Measurements from ENCODE around the gene GPR68.
"Not testable (repeated sequence)": the region's sequence is repeated elsewhere in the genome, so short reads cannot be mapped to it uniquely, and the experiment has no call there.

GPR68 gene

DNA sequence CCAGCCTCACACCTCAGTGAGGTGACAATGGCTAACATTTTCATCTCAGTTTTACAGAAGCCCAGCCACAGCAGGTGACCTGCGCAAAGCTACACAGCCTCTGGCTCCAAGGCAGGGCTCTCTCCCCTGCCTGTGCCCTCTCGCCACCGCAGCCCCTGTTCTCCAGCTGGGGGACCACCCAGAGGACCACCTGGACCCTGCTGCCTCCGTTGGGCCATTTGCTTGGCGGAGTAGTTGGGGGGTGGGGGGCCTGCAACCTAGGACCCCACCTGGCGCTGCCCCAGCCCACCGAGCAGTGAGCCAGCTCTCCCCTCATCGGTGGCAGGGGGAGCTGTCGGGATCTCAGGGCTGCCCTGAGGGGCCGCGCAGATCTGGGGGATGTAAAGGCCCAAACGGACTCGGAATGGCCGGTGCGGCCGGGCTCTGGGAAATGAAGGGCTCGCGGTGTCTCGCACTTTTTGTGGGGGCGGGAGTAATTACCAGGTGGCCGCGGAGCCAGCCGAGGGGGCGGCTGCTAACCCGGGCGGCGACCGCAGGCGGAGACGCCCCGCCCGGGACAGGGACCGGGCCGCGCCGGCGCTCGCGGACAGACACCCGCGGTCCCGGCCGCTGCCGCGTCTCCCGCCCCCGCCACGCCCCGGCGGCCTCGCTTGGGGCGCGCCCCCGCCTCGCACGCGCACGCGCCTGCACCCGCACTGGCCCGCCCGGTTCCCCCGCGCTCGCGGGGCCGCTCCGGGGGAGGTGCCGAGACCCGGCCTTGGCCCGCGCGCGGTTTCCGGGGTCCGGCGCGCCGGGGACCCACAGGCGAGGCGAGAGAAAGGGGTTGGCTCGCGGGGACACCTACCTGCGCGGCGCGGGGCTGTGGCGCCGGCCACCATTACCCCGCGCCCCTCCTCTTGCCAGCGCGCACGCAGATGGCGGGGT is 8.6 kb upstream of the GPR68 start:
- DNase-seq, result no peak

DNA sequence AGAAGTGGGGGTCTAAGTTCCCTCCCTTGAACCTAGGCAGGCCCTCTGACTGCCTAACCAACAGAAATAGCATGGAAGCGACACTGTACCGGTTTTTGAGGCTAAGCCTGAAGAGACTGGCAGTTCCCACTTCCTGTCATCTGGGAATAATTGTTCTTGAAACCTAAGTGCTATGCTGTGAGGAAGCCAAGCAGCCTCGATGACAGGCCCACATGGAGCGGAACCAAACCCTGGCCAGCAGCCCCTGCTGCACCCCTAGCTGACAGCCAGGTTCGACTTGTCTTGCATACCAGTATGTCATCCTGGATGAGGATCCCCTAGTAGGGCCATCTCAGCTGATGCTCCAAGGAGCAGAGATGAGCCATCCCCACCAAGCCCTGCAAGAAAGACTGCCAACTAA is 6.4 kb upstream of the GPR68 start:
- DNase-seq, result no peak

DNA sequence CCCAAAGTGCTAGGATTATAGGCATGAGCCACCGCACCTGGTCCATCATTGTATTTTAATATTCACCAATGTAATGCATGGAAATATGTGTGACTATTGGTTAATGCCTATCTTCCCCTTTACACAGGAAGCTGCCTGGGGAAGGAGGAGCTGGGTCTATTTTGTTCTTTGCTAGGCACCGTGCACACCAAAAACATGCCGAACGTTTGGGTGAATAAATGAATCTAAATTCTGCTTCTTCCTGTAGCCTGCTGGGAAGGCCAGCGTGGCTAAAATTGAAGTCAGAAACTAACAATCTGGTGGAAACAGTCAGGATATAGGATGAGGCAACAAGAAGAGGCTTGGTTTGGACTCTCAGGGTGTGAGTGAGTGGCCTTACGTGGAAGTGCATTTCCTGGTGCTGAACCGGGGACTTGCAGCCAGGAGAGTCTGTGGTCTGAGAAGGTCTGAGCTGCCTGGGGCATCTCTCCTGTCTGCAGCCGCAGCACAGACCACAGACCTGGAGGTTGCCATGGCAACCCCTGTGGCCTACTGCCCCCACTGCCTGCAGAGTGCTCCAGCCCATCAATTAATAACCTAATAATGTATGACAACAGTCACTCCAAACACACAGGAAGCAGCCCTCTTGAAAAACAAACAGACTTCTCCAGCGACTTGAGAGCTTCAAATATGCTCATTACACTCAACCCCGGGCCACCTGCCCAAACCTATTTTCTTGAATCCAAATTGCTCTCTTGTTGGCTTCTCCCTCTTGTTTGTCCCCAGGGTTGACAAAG is 5.5 kb upstream of the GPR68 start:
- no peak for DNase-seq

DNA sequence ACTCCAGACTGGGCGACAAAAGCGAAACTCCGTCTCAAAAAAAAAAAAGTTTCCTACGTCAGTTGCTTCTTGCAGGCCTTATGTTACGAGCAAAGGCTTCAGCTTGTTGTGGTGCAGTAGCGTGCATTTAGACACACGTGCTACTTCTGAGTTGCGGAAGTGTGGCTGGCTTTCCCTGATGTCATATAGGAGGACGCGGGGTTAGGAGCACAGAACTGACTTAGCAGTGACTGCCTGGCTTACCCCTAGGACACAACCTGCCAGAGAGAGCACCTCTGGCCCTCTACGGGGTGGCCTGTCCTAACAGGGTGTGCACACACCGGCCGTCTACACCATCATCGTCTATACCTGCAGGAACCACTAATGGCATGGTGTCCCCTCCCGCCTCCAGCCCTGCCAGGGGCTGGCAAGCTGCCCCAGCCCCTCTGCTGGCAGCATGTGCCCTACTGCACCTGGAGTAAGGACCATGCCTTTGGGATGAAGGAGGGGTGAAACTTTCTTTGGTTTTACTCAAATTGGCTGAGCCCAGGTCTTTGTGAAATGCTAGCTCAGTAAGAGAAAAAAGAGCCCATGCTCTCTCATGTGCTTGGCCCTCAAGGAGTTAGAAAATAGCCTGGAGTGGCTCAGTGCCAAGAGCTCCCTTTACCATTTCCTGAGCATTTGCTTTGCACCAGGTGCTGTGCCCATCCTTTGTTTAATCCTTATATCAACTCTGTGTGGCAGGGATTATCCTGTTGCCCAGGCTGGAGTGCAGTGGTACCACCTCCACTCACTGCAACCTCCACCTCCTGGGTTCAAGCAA is 1.7 kb upstream of the GPR68 start:
- DNase-seq, result no peak

DNA sequence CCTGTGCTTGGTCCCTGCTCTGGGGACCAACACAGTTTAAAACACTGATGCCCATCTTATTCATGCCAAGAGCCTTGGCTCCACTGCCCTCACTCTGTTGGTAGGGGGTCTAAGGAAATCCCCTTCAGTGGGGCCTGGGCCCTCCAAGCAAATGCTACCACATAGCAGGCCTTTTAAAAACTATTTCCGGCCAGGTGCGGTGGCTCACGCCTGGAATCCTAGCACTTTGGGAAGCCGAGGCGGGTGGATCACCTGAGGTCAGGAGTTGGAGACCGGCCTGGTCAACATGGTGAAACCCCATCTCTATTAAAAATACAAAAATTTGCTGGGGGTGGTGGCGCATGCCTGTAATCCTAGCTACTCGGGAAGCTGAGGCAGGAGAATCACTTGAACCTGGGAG is 1.1 kb upstream of the GPR68 start:
- not testable (repeated sequence) for DNase-seq

DNA sequence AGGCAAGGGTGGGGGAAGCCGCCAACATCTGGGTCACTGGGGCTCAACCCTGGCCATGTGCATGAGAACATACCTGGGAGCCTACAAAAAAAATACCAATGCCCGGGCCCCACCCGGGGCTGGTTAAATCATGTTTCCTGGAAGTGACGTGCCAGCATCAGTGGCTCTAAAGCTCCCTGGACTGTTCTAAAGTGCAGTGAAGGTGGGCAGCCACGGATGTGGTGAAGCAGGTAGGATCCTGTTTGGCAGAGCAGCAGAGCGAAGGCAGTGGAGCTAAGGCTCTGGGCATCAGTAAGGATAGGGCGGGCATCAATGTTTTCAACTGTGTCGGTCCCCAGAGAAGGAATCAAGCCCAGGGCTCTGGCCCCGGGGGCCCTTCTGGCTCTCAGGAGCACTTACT is 525 bp upstream of the GPR68 start:
- DNase-seq, result no peak

DNA sequence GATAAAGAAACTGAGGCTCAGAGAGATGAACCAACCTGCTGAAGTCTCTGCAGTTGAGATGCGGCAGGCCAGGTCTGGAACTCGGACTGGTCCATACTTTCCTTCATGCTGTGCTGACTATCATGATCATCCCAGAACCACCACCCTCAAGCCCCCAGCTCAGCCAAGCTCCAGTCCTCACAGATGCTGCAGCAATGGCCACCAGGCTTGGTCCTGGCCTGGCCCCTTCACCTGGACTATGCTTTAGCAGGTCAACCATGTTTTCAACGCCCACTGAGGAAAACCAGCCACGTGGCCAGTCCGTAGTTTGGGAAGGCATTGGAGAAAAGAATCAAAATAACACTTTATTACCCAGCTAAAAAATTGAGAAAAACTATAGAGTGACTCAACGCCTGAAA is 1.4 kb downstream of the GPR68 start:
- DNase-seq, result no peak

DNA sequence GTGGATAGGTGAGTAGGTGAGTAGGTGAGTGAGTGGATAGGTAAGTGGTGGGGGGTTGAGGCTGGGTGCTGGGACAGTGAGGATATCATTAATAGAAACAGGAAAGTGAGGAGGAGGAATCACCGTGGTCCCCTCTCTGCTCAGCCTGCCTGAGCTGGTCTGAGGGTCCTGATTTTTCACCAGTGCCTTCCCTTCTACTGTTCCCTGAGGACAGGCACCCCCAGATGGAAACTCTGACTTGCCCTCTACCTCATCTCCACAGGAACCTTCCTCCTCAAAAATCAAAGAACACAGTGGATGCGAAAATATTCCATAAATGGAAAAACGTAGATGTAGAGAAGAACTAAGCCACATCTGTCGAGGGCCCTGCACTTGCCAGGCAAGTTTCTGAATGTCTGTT is 1.9 kb downstream of the GPR68 start:
- DNase-seq, result no peak

DNA sequence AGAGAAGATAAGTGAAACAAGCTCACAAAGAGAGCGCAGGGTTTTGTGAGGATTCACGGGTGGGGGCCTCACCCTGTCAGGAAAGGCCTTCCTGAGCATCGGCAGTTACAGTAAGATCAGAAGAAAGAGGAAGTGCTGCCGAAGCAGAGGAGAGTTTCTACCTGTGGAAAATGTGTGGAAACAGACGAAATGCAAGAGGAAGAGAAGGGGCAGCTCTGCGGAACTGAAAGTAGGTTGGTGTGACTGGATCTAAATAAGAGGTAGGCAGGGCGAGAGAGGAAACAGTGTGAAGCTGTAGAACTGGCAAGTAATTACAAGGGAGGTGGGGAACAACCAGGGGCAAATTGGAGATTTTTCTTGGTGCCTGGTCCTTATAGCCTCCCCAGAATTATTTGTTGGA is 2.6 kb downstream of the GPR68 start:
- no peak for DNase-seq

DNA sequence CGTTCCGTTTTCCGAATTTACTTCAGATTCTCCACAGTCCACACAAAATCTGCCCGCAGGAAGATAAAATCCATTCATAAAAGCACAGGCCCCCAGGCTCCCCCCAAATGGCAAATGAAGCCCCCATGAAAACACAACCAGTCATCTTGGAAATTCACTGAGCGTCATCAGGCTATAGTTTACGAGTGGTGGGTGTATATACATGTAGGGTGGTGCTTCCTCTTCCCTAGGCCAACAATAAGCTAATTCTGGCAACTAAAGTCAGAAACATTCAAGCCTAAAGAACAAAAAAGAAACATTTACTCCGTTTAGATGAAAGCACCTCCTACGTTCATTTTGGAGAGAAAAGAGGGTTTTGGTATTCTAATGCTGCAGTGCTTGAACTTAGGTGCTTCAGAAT is 5.8 kb downstream of the GPR68 start:
- no peak for DNase-seq

DNA sequence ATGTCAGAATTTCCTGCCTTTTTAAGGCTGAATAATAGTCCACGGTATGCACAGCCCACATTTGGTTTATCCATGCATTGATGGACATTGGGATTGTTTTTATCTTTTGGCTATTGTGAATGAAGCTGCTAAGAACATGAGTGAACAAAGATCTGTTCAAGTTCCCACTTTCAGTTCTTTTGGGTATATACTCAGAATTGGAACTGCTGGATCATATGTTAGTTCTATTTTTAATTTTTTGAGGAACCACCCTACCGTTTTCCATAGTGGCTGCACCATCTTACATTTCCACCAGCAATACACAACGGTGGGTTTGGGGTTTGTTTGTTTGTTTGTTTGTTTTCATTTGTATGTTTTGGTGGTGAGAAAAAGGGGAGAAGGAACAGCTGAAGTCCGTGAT is 6.4 kb downstream of the GPR68 start:
- no peak for DNase-seq

DNA sequence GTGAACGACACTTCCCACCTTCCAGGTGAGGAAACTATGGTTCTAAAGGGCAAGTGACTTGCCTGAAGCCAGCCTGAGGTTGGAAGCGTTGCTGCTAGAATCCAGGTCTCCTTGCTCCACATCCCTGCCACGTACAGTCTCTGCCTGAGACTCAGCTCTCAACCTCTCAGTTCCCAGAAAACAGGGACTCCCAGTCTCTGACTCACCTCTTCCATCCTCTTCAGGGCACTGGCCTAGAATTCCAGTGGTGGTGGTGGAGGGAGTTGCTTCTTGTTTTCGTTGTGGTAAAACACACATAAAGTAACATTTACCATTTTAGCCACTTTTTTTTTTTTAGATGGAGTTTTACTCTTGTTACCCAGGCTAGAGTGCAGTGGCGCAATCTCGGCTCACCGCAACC is 7.3 kb downstream of the GPR68 start:
- DNase-seq, result no peak

DNA sequence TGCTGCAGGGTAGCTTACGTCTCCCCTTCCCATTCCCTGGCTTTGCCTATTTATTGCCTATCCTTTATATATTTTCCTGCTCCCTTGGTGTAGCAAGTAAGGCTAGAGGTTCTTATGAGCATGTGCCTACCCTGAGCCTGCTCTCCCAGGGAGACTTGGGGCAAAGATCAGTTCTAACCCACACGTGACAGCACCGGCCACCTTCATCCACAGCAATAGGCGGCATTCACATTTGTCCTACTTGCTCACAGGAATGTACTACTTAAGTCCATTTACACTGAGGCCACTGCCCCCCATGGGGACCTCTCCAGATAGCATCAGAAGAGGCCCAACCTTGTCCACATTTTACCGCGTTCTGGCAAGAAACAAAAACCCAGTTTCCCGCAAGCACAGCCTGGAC is 8.7 kb downstream of the GPR68 start:
- no peak for DNase-seq

DNA sequence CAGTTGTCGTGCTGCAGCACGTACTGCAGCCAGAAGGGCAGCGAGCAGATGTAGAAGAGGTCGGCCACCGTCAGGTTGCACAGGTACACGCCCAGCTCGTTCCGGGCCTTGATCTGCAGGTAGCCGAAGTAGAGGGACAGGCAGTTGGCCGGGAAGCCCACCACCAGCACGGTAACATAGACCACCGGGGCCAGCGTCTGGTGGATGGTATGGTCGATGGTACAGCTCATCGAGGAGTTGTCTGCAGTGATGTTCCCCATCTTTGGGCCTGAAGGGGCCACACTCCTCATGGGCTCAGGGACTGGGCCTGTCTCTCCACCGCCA is 9.8 kb downstream of the GPR68 start:
- no peak for DNase-seq

DNA sequence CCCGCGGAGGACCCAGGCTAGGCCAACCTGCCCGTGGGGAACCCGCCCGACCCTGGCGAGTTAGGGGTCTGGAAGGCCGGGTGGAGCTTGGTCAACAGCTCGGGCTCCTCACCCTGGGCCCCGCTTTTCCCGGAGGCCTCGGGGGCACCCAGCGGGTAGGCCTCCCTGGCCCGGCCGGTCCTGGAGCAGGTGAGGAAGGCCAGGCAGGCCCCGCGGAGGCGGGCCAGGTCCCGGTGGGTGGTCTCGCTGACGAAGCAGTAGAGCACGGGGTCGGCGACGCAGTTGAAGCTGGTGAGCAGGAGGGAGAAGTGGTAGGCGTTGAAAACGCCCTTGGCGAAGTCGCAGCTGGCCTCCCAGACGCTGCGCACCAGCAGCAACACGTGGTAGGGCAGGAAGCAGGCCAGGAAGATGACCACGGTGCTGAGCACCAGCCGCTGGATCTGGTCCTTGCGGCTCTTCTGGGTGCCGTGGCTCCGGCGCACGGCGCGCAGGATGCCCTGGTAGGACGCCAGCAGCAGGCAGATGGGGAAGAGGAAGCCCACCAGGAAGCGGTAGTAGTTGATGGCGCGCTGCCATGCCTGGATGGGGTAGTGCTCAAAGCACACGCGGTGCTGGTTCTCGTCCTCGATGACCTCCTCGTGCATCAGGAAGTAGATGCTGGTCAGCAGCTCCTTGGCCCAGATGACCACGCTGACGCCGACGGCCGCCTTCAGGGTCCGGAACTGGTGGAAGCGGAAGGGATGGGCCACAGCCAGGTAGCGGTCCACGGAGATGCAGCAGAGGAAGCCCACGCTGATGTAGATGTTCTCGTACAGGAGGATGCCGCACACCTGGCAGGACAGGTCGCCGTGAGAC is 10.3 kb downstream of the GPR68 start:
- no peak for DNase-seq

DNA sequence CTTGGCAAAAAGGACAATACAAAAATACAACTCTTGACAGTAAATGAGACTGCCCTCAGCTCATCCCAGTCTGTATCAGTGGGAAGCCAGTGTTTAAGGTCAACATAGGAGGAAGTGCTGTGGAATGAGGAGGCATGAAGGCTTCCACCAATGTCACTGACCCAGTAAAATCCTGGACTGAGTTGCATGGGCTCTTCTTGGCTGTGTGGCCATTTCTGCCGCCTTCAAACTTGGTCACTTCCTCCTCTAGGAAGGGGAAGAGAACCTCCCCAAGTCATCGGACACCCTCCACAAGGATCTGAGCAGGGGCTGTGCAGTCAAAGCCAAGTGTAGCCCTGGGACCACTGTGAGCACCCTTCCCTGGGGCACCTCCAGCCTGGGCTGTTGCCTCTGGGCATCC is 11.9 kb downstream of the GPR68 start:
- no peak for DNase-seq

DNA sequence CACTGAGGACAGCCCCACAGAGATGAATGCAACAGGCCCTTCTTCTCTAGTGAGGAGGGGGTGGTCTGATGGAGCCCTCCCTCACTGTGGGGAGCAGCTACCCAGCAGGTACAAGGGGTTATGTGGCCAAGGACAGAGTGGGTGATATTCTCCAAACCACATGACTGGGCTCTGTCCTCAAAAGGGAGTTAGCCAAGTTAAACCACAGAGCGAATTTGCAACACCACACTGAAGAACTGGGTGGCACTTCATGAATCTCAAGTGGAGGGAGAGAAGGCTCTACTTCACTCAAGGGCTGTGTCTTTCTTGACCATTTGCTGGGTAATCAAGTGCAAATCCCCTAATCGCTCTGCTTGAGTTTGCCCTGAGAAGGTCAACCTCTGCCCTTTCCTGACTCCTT is 12.5 kb downstream of the GPR68 start:
- DNase-seq, result no peak

DNA sequence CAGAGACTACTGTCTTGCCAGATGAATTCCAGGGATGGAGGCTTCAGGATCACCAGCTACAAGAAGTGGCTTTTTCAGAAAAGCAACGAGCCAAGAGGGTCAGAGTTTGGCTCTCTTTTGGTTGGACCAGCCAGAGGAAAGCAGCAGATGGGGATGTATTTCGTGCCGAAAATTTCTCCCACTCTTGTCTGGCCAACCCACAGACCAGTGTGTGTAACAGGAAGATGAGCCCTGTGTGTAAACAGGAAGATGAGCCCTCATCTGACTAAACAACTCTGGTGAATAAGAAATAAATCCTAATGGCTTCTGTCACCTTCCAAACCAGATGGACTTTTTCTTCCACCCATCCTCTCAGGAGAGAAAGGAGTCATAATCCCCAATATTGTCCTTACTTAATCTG is 13.1 kb downstream of the GPR68 start:
- DNase-seq, result no peak

DNA sequence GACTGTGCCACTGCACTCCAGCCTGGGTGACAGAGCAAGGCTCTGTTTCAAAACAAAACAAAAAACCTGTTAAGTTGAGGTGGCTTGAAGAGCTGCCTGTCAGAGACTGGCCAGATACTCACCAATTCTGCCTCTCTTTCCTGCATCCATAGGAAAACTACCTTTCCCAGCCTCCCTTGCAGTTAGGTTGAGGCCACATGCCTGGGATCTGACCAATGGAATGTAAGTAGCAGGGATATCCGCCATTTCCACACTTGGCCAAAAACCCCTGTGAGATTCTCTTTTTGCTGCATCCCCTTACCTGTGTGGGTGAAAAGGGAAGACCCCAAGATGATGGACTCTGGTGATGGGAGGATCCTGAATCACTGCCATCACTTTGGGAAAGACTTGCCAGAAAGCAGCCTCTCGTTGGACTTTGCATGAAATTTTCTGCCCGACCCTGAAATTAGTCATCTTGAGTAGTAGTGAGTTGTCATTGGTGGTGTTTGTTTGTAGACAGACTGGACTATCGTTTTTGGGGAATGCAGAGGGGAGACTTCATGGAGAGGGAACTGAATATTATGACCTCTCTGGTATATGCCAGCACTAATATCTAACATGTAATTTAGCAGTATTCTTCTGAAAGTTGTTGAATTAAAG is 14.0 kb downstream of the GPR68 start:
- DNase-seq, result no peak

DNA sequence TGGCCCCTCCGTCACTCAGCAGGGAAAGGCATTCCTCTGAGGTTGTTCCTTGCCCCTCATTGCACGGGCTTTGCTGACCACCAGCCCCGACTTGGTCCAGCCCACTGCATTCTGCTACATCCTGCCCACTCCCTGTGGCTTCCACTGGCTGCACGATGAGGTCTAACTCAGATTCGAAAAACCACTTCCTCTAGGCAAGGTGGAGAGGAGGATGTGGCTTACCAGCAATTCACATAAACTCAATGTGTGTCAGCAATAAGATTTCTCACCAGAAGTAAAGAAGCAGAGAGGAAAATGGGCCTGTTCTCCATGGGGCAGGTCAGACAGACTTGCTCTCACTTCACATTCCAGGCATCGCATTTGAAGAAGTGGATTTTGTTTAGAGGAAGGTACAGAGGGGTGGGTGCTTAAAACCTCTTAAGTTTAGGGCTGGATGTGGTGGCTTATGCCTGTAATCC is 14.7 kb downstream of the GPR68 start:
- no peak for DNase-seq

DNA sequence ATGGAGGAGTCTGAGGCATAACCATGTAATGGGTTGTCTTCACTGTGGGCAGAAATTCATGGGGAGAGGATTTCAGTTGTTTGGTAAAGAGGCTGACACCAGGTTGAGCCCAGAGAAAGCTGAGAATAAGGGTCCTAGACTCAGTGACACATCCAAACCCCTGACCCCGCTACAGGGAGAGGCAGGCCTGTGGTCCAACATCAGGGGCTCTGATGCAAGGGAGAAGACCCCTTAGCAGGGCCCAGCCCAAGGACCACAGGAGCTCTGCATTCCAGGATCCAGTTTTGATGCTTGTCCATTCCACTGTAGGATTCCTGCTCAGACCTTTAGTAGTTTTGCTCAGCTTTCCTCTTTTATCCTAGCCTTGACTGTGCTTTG is 15.5 kb downstream of the GPR68 start:
- no peak for DNase-seq
